ENCODE data around the gene EHMT1.

- TF ChIP-seq POLR2AphosphoS5 (IDR thresholded peaks at IDR 0.05; ENCODE audit: borderline replicate concordance, low read depth, low read length) (no peak), EZH2 (IDR thresholded peaks at IDR 0.05) (no peak), FOXP2 (optimal IDR thresholded peaks at IDR 0.05; ENCODE audit: control extremely low read depth, extremely low read length, insufficient read depth) (no peak)
Observed at GRCh38 chr9:137728444-137729311, 109.9 kb downstream of the EHMT1 start.
